Lung (tissue), 12 donors: Measurements from ENCODE around the gene ATXN2. TPM values are rescaled to one million over a fixed set of nuclear protein-coding genes. Genes with fewer than 3 reads are reported as not detected.
"Not testable (repeated sequence)": the region's sequence is repeated elsewhere in the genome, so short reads cannot be mapped to it uniquely, and the experiment has no call there.

Experiments used
- ATAC-seq: fragments of 200-7000 bp; cut with Tn5 transposase; one replicate; pipeline ENCODE4 v1.9.1; 2020; ENCODE audit warnings: moderate number of reproducible peaks; ENCODE audit not compliant: insufficient read depth, low FRiP score
- DNase-seq, 3 donors: peaks; one replicate each; pipeline ENCODE4 v3.0.0-alpha.2; 2013 to 2017
- H3K27ac ChIP-seq, 2 donors: one replicate each; pipeline ENCODE4 v1.5.1; 2013; ENCODE audit warnings: mild to moderate bottlenecking in 2 of 2, moderate library complexity in 2 of 2, control low read depth in 1 of 2, inconsistent platforms in 1 of 2, low read depth in 1 of 2, low read length in 1 of 2
- H3K27me3 ChIP-seq, 3 donors: one replicate each; pipeline ENCODE4 v1.5.1; 2013; ENCODE audit warnings: low read length in 2 of 3; ENCODE audit not compliant: control insufficient read depth in 3 of 3, insufficient read depth in 3 of 3
- H3K36me3 ChIP-seq, 4 donors: one replicate each; pipeline ENCODE4 v1.5.1; 2013; ENCODE audit warnings: low read length in 4 of 4, mild to moderate bottlenecking in 1 of 4, moderate library complexity in 1 of 4; ENCODE audit not compliant: control insufficient read depth in 4 of 4, insufficient read depth in 4 of 4
- H3K4me1 ChIP-seq, 5 donors: one replicate each; pipeline ENCODE4 v1.5.1; 2013; ENCODE audit warnings: low read length in 5 of 5, mild to moderate bottlenecking in 2 of 5, moderate library complexity in 1 of 5; ENCODE audit not compliant: control insufficient read depth in 5 of 5, insufficient read depth in 5 of 5
- H3K4me3 ChIP-seq: one replicate; pipeline ENCODE4 v1.5.1; 2013; ENCODE audit warnings: mild to moderate bottlenecking, control low read depth, moderate library complexity
- H3K9ac ChIP-seq, 2 donors: one replicate each; pipeline ENCODE4 v1.5.1; 2013; ENCODE audit warnings: low read length in 2 of 2, control low read depth in 1 of 2; ENCODE audit not compliant: insufficient read depth in 1 of 2
- H3K9me3 ChIP-seq, 4 donors: one replicate each; pipeline ENCODE4 v1.5.1; 2013; ENCODE audit warnings: low read length in 3 of 4, mild to moderate bottlenecking in 1 of 4, moderate library complexity in 1 of 4; ENCODE audit not compliant: control insufficient read depth in 4 of 4, insufficient read depth in 3 of 4
- CTCF ChIP-seq: IDR thresholded peaks from 2 replicates; pipeline ENCODE4 v1.5.1; 2012; ENCODE audit warnings: mild to moderate bottlenecking; ENCODE audit errors: control extremely low read depth, extremely low read depth
- WGBS, 2 donors: extraction: QIAGEN DNeasy Blood & Tissue Kit; methylation state at CpG; one replicate each; pipeline ENCODE4 v1.1.7; 2013; 5-methylcytosine and 5-hydroxymethylcytosine counted together
- polyA plus RNA-seq, 2 donors: library from polyadenylated mRNA; stranded (reverse); fragments of 200-250 nt; gene quantifications; one replicate each; pipeline ENCODE4 v1.2.1, GENCODE V29; 2013
- total RNA-seq, 2 donors: library from RNA; depleted of rRNA in 1 of 2; stranded (reverse); fragments of >200 nt in 1 of 2; gene quantifications; one replicate each; pipeline ENCODE4 v1.2.1, GENCODE V29; 2014 to 2021
- donor health status: control.
- donor health status: control.
- donor health status: Bipolar disorder and iron deficiency.
- donor health status: healthy.
- donor health status: DM: yes; HTN: yes; CAD: no.

Gene ATXN2
- total and polyA plus RNA-seq, 4 donors = 18.0 to 100 (median 43.5) TPM

DNA sequence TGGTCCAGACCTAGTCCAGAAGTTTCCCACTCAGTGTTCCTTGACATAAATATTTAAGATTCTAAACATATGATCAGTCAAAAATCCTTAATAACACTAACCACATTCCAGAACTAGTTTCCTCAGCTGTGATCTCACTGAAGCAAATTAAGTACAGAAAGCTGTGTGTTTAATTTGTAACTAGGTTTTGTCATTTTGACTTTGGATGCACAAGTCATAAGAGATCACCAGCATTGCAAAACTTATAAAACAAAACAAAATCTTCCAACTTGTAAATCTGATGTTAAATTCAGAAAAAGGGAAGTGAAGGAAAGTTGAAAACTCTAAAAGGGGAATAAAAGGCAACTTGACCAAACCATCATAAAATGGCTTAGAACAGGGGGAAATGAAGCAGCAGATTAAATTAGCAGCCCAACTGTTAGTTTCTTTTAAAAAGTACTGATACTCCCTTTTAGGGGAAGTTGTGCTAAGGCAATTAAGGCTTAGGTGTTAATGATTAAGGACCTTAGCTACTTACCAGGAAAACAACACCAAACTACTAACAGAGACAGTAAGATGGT lies 136.8 kb downstream of the ATXN2 start:
- Histone ChIP-seq H3K27ac (no peak overlapping the region), H3K9me3 (no peaks in the 10 kb centered on the region), H3K36me3 (peaks cover 7 to 19% (median 9%) of the 10 kb centered on the region in 4 donors), H3K4me1 (peaks cover 0 to 1% (median 0%) of the 10 kb centered on the region in 5 donors), H3K4me3 (no peak overlapping the region), H3K27me3 (no peaks in the 10 kb centered on the region), H3K9ac (no peak overlapping the region)
- DNase-seq (no peak), ATAC-seq (no peak)
- no peak for TF ChIP-seq CTCF

GRCh38 chr12:111460111-111460510 lies 139.0 kb downstream of the ATXN2 start:
- not testable (repeated sequence) for ATAC-seq, H3K4me3 ChIP-seq, H3K9me3 ChIP-seq, H3K4me1 ChIP-seq, H3K27me3 ChIP-seq, H3K27ac ChIP-seq, DNase-seq, H3K9ac ChIP-seq
- 97 to 99% methylated on average over 11 of the region's 11 CpGs for WGBS, 2 donors
- peaks cover 9 to 26% (median 22%) of the 10 kb centered on the region in 4 donors for H3K36me3 ChIP-seq

DNA sequence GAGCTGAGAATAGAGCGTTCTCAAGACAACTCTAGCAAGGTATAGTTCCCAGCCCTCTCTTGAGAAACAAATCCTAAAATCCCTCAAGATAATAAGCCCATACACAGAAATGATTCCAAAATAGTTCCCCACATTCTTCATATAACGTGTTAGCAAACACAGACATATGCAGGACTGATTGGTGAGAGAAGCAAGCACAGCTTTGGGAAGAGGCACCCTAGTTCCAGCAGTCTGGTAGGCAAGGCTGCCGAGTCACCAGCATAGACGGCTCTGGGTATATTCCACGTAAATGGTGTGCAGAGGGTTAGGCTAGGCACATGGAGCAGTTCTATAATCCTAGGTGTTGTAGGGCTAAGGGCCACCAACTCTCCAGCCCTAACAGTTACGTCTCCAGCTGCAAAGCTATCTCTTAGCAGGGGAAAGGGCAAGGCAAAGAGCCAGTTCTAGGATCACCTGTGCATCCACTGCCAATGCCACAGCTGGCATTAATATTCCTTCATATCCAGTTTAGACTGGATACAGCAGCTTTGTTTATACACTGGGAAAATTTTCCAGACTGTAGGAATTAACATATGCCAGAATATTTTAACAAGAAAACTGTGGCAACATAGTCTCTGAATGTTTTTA lies 140.5 kb downstream of the ATXN2 start:
- DNase-seq = no peak
- peaks cover 0 to 2% (median 0%) of the 10 kb centered on the region in 5 donors for H3K4me1 ChIP-seq
- H3K4me3 ChIP-seq = no peak overlapping the region
- H3K9ac ChIP-seq = no peak overlapping the region
- H3K27me3 ChIP-seq = no peaks in the 10 kb centered on the region
- H3K27ac ChIP-seq = no peak overlapping the region
- no peak for ATAC-seq
- peaks cover 15 to 38% (median 32%) of the 10 kb centered on the region in 4 donors for H3K36me3 ChIP-seq
- TF ChIP-seq CTCF = no peak
- H3K9me3 ChIP-seq = no peaks in the 10 kb centered on the region
- WGBS, 2 donors = 92 to 95% methylated on average over 6 of the region's 6 CpGs

DNA sequence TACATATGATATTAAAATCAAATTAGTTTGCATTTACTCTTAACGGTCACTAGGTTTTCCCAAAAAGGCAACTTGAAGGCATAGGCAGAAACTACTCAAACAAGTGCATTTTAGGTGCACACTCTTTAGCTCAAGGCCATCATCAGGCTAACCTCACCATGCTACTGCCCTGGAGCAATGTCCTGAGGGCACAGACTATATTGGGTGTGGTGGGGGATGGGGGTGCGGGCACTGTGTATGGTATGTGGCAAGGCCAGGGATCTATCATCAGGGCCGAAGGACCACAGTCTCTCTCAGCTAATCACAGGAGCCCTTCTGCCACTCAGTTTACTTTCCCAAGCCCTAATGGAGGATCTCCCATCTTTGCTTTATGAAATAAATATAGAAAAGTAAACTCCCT lies 141.5 kb downstream of the ATXN2 start:
- WGBS, 2 donors = 90 to 94% methylated on average over 3 of the region's 3 CpGs
- no peak overlapping the region for H3K9ac ChIP-seq
- H3K4me1 ChIP-seq = peaks cover 0 to 2% (median 0%) of the 10 kb centered on the region in 5 donors
- TF ChIP-seq CTCF = no peak
- no peaks in the 10 kb centered on the region for H3K27me3 ChIP-seq
- no peak overlapping the region for H3K4me3 ChIP-seq
- ATAC-seq = no peak
- no peak overlapping the region for H3K27ac ChIP-seq
- H3K9me3 ChIP-seq = no peaks in the 10 kb centered on the region
- peaks cover 21 to 45% (median 36%) of the 10 kb centered on the region in 4 donors for H3K36me3 ChIP-seq
- no peak for DNase-seq
